Measurements from ENCODE around the gene GPR153. TPM values are rescaled to one million over a fixed set of nuclear protein-coding genes. Genes with fewer than 3 reads are reported as not detected.

GPR153 gene
- total and polyA plus RNA-seq, 4 donors: 0.37 to 5.9 (median 2.7) TPM

DNA sequence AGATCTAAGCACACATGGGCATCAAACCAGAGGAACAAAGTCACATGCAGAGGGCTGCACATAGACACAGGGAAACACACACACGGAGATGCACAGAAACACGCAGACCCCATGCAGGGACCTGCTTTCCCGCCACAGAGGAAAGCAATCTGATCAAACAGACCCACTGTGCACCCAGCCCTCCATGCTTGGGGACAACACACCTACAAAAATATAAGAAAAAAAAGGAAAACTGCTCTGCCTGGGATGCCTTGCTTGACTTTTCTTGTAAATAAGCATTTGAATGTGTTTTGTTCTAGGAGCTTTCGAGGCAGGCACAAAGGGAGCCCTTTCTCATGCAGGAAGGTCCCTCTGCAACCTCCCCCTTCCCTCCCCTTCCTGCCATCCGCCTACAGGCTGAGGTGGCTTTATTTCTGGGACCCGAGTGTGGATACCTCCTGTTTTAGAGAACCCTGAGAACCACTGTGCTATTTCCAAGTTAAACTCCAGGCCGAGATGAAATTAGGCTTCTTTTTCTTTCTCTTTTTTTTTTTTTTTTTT is 21.6 kb downstream of the GPR153 start:
- no peak for DNase-seq (ENCODE audit: low spot score)
- H3K9ac ChIP-seq (ENCODE audit: low read depth in 1 of 2, low read length in 2 of 2): no peak overlapping the region

GRCh38 chr1:6237093-6237492 is 23.8 kb downstream of the GPR153 start:
- H3K36me3 ChIP-seq (ENCODE audit: control insufficient read depth in 4 of 4, insufficient read depth in 3 of 4, low read depth in 1 of 4, low read length in 3 of 4): peaks cover 2 to 9% (median 8%) of the 10 kb centered on the region in 4 donors
- peaks cover 0 to 7% (median 6%) of the 10 kb centered on the region in 4 donors for H3K27me3 ChIP-seq (ENCODE audit: control insufficient read depth in 4 of 4, insufficient read depth in 4 of 4, low read length in 3 of 4)
- no peaks in the 10 kb centered on the region for H3K9me3 ChIP-seq (ENCODE audit: control insufficient read depth in 4 of 4, low read length in 3 of 4)
- 97% methylated on average over 4 of the region's 4 CpGs for WGBS
- DNase-seq (ENCODE audit: low spot score): no peak
- no peak overlapping the region for H3K9ac ChIP-seq (ENCODE audit: low read depth in 1 of 2, low read length in 2 of 2)
- no peak overlapping the region for H3K27ac ChIP-seq (ENCODE audit: low read depth in 1 of 2, low read length in 2 of 2)
- TF ChIP-seq RAD21 (IDR thresholded peaks at IDR 0.05) (no peak), ZBTB33 (IDR thresholded peaks at IDR 0.05) (no peak), CTCF (IDR thresholded peaks at IDR 0.05; ENCODE audit: low read depth, low read length, missing input control) (no peak), MAX (IDR thresholded peaks at IDR 0.05) (no peak), NR2F2 (IDR thresholded peaks at IDR 0.05) (no peak)
- peaks cover 2 to 15% (median 8%) of the 10 kb centered on the region in 4 donors for H3K4me1 ChIP-seq (ENCODE audit: control insufficient read depth in 4 of 4, insufficient read depth in 4 of 4, low read length in 3 of 4)
- H3K4me3 ChIP-seq (ENCODE audit: low read depth in 1 of 3, low read length in 3 of 3): no peak overlapping the region

More for the DNA sequence above, 21.6 kb downstream of the GPR153 start:
- peaks cover 6 to 15% (median 9%) of the 10 kb centered on the region in 4 donors for H3K4me1 ChIP-seq (ENCODE audit: control insufficient read depth in 4 of 4, insufficient read depth in 4 of 4, low read length in 3 of 4)
- no peak overlapping the region for H3K27ac ChIP-seq (ENCODE audit: low read depth in 1 of 2, low read length in 2 of 2)
- peaks cover 6 to 11% (median 9%) of the 10 kb centered on the region in 4 donors for H3K27me3 ChIP-seq (ENCODE audit: control insufficient read depth in 4 of 4, insufficient read depth in 4 of 4, low read length in 3 of 4)
- WGBS: 54% methylated on average over 7 of the region's 7 CpGs
- no peaks in the 10 kb centered on the region for H3K9me3 ChIP-seq (ENCODE audit: control insufficient read depth in 4 of 4, low read length in 3 of 4)
- H3K36me3 ChIP-seq (ENCODE audit: control insufficient read depth in 4 of 4, insufficient read depth in 3 of 4, low read depth in 1 of 4, low read length in 3 of 4): no peaks in the 10 kb centered on the region
- TF ChIP-seq SP1 (IDR thresholded peaks at IDR 0.05) (no peak), ZBTB33 (IDR thresholded peaks at IDR 0.05) (no peak), NR2F2 (IDR thresholded peaks at IDR 0.05) (no peak), JUND (IDR thresholded peaks at IDR 0.05) (no peak)
- no peak overlapping the region for H3K4me3 ChIP-seq (ENCODE audit: low read depth in 1 of 3, low read length in 3 of 3)

GRCh38 chr1:6235296-6235677 is 25.6 kb downstream of the GPR153 start:
- peaks cover 0 to 15% (median 8%) of the 10 kb centered on the region in 4 donors for H3K4me1 ChIP-seq (ENCODE audit: control insufficient read depth in 4 of 4, insufficient read depth in 4 of 4, low read length in 3 of 4)
- H3K27ac ChIP-seq (ENCODE audit: low read depth in 1 of 2, low read length in 2 of 2): peak overlapping the region in 1 of 2 donors; percentile 47
- peak overlapping the region; percentile 70 to 97 (median 71) for H3K4me3 ChIP-seq (ENCODE audit: low read depth in 1 of 3, low read length in 3 of 3)
- TF ChIP-seq HNF4A (conservative IDR thresholded peaks at IDR 0.05) (peak; percentile 33), RXRA (IDR thresholded peaks at IDR 0.05) (peak; percentile 53 to 56), FOXA1 (IDR thresholded peaks at IDR 0.05) (no peak)
- no peaks in the 10 kb centered on the region for H3K27me3 ChIP-seq (ENCODE audit: control insufficient read depth in 4 of 4, insufficient read depth in 4 of 4, low read length in 3 of 4)
- H3K9ac ChIP-seq (ENCODE audit: low read depth in 1 of 2, low read length in 2 of 2): peak overlapping the region; percentile 2 to 64
- peak; percentile 60 for DNase-seq (ENCODE audit: low spot score)
- H3K9me3 ChIP-seq (ENCODE audit: control insufficient read depth in 4 of 4, low read length in 3 of 4): no peaks in the 10 kb centered on the region
- peaks cover 5 to 22% (median 19%) of the 10 kb centered on the region in 4 donors for H3K36me3 ChIP-seq (ENCODE audit: control insufficient read depth in 4 of 4, insufficient read depth in 3 of 4, low read depth in 1 of 4, low read length in 3 of 4)
- under 1% methylated on average over 30 of the region's 30 CpGs for WGBS

Measured in liver (tissue), 9 donors.